Neuronal stem cell (in vitro differentiated cells): ENCODE measurements around the gene MEG3.
A peak's percentile ranks its signal among the peaks of the same experiment; 100 is the strongest.

Source experiments
- DNase-seq: peaks from one replicate; pipeline ENCODE4 v3.0.0-alpha.2; 2013; ENCODE audit warnings: low spot score
- H2AFZ ChIP-seq: one replicate; pipeline ENCODE4 v1.6.1; 2013; ENCODE audit warnings: mild to moderate bottlenecking, low read length, inconsistent platforms
- H2AK5ac ChIP-seq: 2 replicates; pipeline ENCODE4 v1.6.1; 2013; ENCODE audit warnings: low read depth, mild to moderate bottlenecking, inconsistent platforms, low read length, moderate library complexity, mixed read lengths
- H2BK120ac ChIP-seq: 2 replicates; pipeline ENCODE4 v1.6.1; 2013; ENCODE audit warnings: low read depth, mild to moderate bottlenecking, inconsistent platforms, low read length, moderate library complexity, mixed read lengths
- H2BK12ac ChIP-seq: one replicate; pipeline ENCODE4 v1.6.1; 2013; ENCODE audit warnings: low read length, inconsistent platforms
- H2BK15ac ChIP-seq: 2 replicates; pipeline ENCODE4 v1.6.1; 2013; ENCODE audit warnings: mild to moderate bottlenecking, low read length, inconsistent platforms, mixed read lengths
- H2BK5ac ChIP-seq: one replicate; pipeline ENCODE4 v1.6.1; 2013; ENCODE audit warnings: inconsistent platforms, mild to moderate bottlenecking, low read length, moderate library complexity
- H3K14ac ChIP-seq: one replicate; pipeline ENCODE4 v1.6.1; 2013; ENCODE audit warnings: low read length, inconsistent platforms
- H3K18ac ChIP-seq: 2 replicates; pipeline ENCODE4 v1.6.1; 2013; ENCODE audit warnings: low read length, inconsistent platforms
- H3K23ac ChIP-seq: 2 replicates; pipeline ENCODE4 v1.6.1; 2013; ENCODE audit warnings: low read depth, mild to moderate bottlenecking, mixed read lengths, low read length, inconsistent platforms; ENCODE audit not compliant: poor library complexity
- H3K27ac ChIP-seq: replicated peaks from 3 replicates; pipeline ENCODE4 v1.5.1; 2013; ENCODE audit warnings: low read length, inconsistent platforms
- H3K27me3 ChIP-seq, 3 experiments: 2 replicates each; pipeline ENCODE4 v1.6.1; 2013; ENCODE audit warnings: low read length in 3 of 3, mild to moderate bottlenecking in 2 of 3, inconsistent platforms in 1 of 3, low read depth in 1 of 3, mixed read lengths in 1 of 3, moderate library complexity in 1 of 3; ENCODE audit not compliant: control insufficient read depth in 3 of 3, insufficient read depth in 3 of 3
- H3K36me3 ChIP-seq, 2 donors: replicated peaks in 1 of 2; 2 replicates each; pipeline ENCODE4 v1.6.1; 2013; ENCODE audit warnings: low read length in 2 of 2; ENCODE audit not compliant: control insufficient read depth in 2 of 2, insufficient read depth in 2 of 2
- H3K4ac ChIP-seq: 2 replicates; pipeline ENCODE4 v1.6.1; 2013; ENCODE audit warnings: inconsistent platforms, mild to moderate bottlenecking, low read length, moderate library complexity
- H3K4me1 ChIP-seq, 2 donors: 1 replicate in 1 of 2; 2 replicates in 1 of 2; pipeline ENCODE4 v1.6.1; 2013; ENCODE audit warnings: low read length in 2 of 2, low read depth in 1 of 2; ENCODE audit not compliant: control insufficient read depth in 2 of 2, insufficient read depth in 1 of 2
- H3K4me2 ChIP-seq: one replicate; pipeline ENCODE4 v1.6.1; 2013; ENCODE audit warnings: mild to moderate bottlenecking, low read length, inconsistent platforms; ENCODE audit not compliant: insufficient read depth, poor library complexity, severe bottlenecking
- H3K4me3 ChIP-seq, 2 donors: 2 replicates each; pipeline ENCODE4 v1.5.1; 2013; ENCODE audit warnings: low read length in 2 of 2, mild to moderate bottlenecking in 2 of 2, inconsistent platforms in 1 of 2, moderate library complexity in 1 of 2
- H3K79me1 ChIP-seq: one replicate; pipeline ENCODE4 v1.6.1; 2013; ENCODE audit warnings: low read depth, mild to moderate bottlenecking, inconsistent platforms, low read length, moderate library complexity
- H3K9ac ChIP-seq: one replicate; pipeline ENCODE4 v1.6.1; 2013; ENCODE audit warnings: mild to moderate bottlenecking, low read depth, low read length, inconsistent platforms; ENCODE audit not compliant: poor library complexity
- H3K9me3 ChIP-seq, 2 donors: replicated peaks in 1 of 2; 2 replicates each; pipeline versions ENCODE3 to v1.6.1; 2013; ENCODE audit warnings: low read length in 2 of 2, mild to moderate bottlenecking in 2 of 2, inconsistent platforms in 1 of 2, low read depth in 1 of 2, mixed read lengths in 1 of 2, moderate library complexity in 1 of 2; ENCODE audit not compliant: control insufficient read depth in 2 of 2, insufficient read depth in 1 of 2
- H4K8ac ChIP-seq: one replicate; pipeline ENCODE4 v1.6.1; 2013; ENCODE audit warnings: low read depth, mild to moderate bottlenecking, inconsistent platforms, low read length, moderate library complexity
- H4K91ac ChIP-seq: one replicate; pipeline ENCODE4 v1.6.1; 2013; ENCODE audit warnings: low read length, low read depth, mild to moderate bottlenecking, inconsistent platforms; ENCODE audit not compliant: poor library complexity
- WGBS, 2 donors: extraction: QIAGEN DNeasy Blood & Tissue Kit; methylation state at CpG; one replicate each; pipeline ENCODE4 v1.1.7; 2013; ENCODE audit warnings: missing lambda C conversion rate in 2 of 2, mixed read lengths in 1 of 2; ENCODE audit not compliant: insufficient read length in 2 of 2, insufficient replicate concordance in 1 of 2; ENCODE audit errors: extremely low coverage in 2 of 2; 5-methylcytosine and 5-hydroxymethylcytosine counted together

The MEG3 gene

DNA sequence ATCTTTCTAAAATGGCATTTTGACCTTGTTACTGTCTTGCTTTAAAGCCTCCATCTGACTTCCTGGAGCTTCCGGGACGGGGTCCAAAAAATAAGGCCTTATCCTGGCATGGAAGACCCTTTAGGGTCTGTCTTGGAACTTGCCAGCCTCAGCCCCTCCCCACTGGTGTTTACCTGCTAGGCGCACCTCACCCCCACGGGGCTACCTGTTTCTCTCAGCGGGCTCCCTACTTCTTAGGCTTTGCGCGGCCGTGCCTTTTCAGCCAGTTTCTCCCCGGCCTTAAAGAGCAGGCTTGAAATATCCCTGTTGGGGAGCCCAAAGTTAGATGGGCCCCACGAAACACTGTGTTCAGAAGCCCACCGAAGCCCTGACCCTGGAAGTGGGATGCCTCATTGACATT is 72.5 kb downstream of the MEG3 start:
- Histone ChIP-seq H2BK5ac (peak overlapping the region; percentile 99), H3K36me3 (no peaks in the 10 kb centered on the region), H2BK12ac (peak overlapping the region; percentile 34), H2AFZ (no peak overlapping the region), H3K23ac (no peak overlapping the region), H2BK120ac (peak overlapping the region; percentile 98), H4K8ac (no peak overlapping the region), H3K18ac (peak overlapping the region; percentile 90), H3K9me3 (peaks cover 0 to 6% of the 10 kb centered on the region in 2 donors), H3K4me3 (no peak overlapping the region), H3K4ac (peak overlapping the region; percentile 81), H3K4me2 (no peak overlapping the region), H3K9ac (no peak overlapping the region), H3K79me1 (no peaks in the 10 kb centered on the region), H3K27ac (peak overlapping the region; percentile 37), H3K14ac (peak overlapping the region; percentile 33), H4K91ac (peak overlapping the region; percentile 94), H2BK15ac (no peak overlapping the region), H3K27me3 (no peaks in the 10 kb centered on the region), H3K4me1 (peaks cover 35 to 44% of the 10 kb centered on the region in 2 donors), H2AK5ac (peak overlapping the region; percentile 99)
- WGBS, 2 donors, result no CpG with 5 or more reads among the region's 11 CpGs
- DNase-seq, result no peak

DNA sequence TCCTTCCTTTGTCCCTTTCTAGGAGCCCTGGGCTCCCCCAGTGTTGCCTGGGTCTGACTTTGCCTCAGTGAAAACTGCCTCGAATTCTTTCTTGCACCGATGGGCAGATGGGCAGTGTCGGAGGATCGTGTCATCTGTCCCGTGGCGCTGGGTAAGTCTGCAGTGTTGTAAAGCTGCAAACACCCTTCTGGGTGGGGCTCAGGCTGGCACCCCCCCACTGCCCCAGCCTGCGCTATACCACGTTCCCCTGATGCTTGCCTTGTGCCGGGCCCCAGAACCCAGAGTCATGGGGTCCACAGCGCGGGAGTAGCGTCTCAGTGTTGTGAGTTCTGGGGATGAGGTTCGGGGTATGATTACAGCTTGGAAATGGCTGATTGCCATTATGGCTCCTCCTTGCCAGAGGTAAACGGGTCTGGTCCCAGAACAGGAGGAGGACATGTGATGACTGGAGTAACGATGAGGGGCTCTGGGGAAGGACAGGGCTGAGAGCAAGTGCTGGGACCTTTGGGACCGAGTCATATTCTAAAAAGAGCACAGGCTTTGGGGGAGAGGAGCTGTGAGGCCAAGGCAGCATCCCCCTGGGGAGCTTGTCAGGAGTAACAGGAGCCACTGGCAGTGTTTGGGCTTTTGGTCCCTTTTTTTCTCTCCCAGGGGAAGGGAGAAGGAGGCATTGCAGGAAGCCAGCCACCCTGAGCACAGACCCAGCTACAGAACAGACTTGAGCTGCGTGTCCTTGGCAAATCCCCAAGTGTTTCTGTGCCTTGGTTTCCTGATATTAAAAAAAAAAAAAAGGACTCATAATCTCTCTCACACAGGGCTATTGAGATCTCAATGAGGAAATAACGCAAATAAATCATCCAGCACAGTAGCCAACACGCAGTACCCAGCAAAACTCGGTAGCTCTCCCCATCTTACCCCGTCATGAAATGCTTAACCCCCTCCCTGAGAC is 73.3 kb downstream of the MEG3 start:
- peak overlapping the region; percentile 99 for H2BK12ac ChIP-seq
- H3K36me3 ChIP-seq, result no peaks in the 10 kb centered on the region
- peak overlapping the region; percentile 94 for H4K91ac ChIP-seq
- peak overlapping the region; percentile 87 for H2BK15ac ChIP-seq
- H3K23ac ChIP-seq, result no peak overlapping the region
- peak overlapping the region; percentile 77 for H2AFZ ChIP-seq
- peaks cover 36 to 50% of the 10 kb centered on the region in 2 donors for H3K4me1 ChIP-seq
- peak overlapping the region; percentile 24 for H3K9ac ChIP-seq
- no peak overlapping the region for H3K4me3 ChIP-seq
- H3K79me1 ChIP-seq, result no peaks in the 10 kb centered on the region
- H3K14ac ChIP-seq, result no peak overlapping the region
- peak overlapping the region; percentile 99 for H3K18ac ChIP-seq
- peak overlapping the region; percentile 91 for H3K27ac ChIP-seq
- no peak overlapping the region for H3K4me2 ChIP-seq
- peak overlapping the region; percentile 99 for H2AK5ac ChIP-seq
- WGBS, 2 donors, result no CpG with 5 or more reads among the region's 21 CpGs
- H3K27me3 ChIP-seq, result no peaks in the 10 kb centered on the region
- no peak for DNase-seq
- peak overlapping the region; percentile 99 for H2BK5ac ChIP-seq
- H2BK120ac ChIP-seq, result peak overlapping the region; percentile 98
- peaks cover 0 to 6% of the 10 kb centered on the region in 2 donors for H3K9me3 ChIP-seq
- peak overlapping the region; percentile 81 for H3K4ac ChIP-seq
- peak overlapping the region; percentile 88 for H4K8ac ChIP-seq

DNA sequence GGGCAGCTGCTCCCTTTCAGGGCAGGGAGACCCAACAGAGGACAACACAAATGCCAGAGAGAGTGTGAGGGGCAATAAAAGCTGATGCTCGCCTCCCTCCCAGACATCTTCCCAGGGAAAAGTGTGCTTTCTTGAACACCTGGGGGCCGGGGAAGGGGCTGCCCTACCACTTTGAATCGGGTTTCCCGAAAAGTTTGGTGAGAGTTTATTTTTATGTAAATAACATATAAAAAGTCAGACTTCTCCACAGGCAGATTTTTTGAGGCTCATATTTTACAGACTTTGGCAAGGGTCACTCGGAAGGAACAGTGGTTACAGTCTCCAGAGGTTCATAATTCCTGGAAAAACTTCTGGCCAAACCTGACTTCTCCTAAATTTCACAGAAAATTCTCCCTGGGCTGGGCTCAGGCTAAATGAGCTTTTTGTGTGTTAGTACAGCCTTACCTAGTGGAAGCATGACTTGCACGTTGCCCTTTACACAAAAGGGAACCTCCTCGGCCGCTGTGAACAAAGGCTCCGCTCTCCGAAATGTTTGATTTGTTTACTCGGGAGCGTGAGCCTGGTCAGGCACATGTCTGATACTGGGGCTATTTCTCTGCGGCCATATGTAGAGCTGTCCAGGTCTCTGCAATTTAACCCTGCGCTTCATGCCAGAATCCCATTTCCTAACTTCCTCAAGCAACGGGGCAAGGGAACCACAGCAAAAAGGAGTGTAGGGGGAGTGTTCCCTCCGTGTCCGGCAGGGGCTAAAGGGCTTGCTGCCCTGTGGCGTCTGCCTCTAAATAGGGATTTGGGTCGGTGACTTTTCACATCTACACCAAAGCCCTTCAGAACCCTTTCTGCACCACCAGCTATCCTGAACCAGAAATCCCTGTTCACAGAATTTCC is 74.2 kb downstream of the MEG3 start:
- Histone ChIP-seq H3K9ac (no peak overlapping the region), H3K4me1 (peaks cover 42 to 52% of the 10 kb centered on the region in 2 donors), H3K27ac (peak overlapping the region; percentile 91), H3K4me2 (no peak overlapping the region), H3K23ac (no peak overlapping the region), H3K79me1 (no peaks in the 10 kb centered on the region), H3K9me3 (peaks cover 0 to 6% of the 10 kb centered on the region in 2 donors), H2BK120ac (peak overlapping the region; percentile 98), H2AK5ac (peak overlapping the region; percentile 99), H2BK5ac (peak overlapping the region; percentile 99), H3K36me3 (no peaks in the 10 kb centered on the region), H2AFZ (peak overlapping the region; percentile 77), H3K18ac (peak overlapping the region; percentile 92), H4K91ac (no peak overlapping the region), H3K14ac (no peak overlapping the region), H2BK12ac (peak overlapping the region; percentile 52), H3K4ac (peak overlapping the region; percentile 80), H4K8ac (no peak overlapping the region), H3K4me3 (peak overlapping the region in 1 of 2 donors; percentile 20), H3K27me3 (no peaks in the 10 kb centered on the region), H2BK15ac (no peak overlapping the region)
- WGBS, 2 donors, result no CpG with 5 or more reads among the region's 19 CpGs
- DNase-seq, result peak; percentile 59
